ENCODE data around the gene SCAP.

The SCAP gene

DNA sequence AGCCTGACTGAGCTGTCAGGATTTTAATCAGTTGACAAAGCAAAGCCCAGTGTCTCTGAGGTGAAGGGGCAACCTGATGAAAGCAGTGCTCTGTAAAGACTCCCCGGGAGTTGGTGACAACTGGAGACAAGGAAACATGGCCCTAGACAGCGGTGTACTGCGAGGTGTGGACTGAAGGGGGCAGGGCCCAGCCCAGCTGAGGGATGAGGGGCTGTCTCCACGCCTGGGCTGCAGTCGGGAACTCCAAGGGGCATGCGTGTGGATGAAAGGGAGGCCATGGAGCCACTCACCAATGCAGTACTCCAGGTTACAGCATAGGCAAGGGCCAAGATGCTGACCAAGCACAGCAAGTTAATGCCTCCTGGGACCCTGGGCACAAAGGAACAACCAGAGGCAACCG, 45.1 kb downstream of the SCAP start:
- no peak for DNase-seq (ENCODE audit: low spot score)

- no peak for DNase-seq (ENCODE audit: low spot score)
Observed at GRCh38 chr3:47429476-47430270, 46.1 kb downstream of the SCAP start.

- no peak for DNase-seq (ENCODE audit: low spot score)
Observed at GRCh38 chr3:47428662-47429061, 47.1 kb downstream of the SCAP start.

- DNase-seq (ENCODE audit: low spot score), result no peak
Observed at GRCh38 chr3:47427866-47428265, 47.9 kb downstream of the SCAP start.

GRCh38 chr3:47425959-47426358, 49.8 kb downstream of the SCAP start:
- DNase-seq (ENCODE audit: low spot score), result no peak

- no peak for DNase-seq (ENCODE audit: low spot score)
Observed at GRCh38 chr3:47425383-47425778, 50.4 kb downstream of the SCAP start.

DNA sequence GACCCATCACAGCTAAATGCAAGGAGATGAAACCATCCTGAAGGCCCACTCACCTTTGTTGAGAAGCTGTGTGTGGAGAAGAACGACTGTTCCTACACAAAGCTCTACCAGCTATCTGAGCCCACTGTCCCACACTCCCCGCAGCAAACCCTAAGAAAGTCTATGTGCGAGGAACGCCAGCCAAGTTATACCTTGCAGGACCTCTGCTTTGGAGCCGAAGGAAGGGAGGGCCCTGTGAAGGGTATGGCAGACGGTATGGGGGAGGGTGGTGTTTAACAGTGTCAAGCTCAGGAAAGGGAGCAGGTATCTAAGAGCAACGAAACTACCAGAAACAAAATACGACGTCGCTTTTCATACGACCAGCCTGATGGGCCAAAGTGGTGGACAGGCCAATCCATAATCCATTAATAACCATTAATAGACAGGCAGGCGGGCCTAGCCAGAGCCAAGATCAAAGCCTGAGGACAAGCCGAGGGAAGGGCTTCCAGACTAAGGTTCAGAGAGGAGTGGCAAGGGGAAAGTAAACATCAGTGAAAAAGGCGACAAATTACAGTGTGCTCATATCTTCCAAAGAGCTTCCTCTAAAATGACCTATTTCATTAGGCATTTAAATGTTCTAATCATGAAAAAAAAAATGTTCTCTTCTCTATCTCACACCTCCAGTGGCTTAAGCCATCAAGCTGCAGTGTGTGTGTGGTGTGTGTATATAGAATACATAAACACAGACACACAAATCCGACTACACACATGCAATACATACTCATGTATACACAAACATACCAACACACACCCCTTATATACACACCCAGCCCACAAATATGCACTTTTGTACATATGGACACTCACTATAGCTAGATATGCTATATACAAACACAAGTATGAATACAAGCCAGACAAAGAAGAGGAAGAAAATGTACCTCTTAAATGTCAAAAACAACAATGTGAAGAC, 51.0 kb downstream of the SCAP start:
- DNase-seq (ENCODE audit: low spot score), result no peak

GRCh38 chr3:47423548-47424145, 52.1 kb downstream of the SCAP start:
- no peak for DNase-seq (ENCODE audit: low spot score)

DNA sequence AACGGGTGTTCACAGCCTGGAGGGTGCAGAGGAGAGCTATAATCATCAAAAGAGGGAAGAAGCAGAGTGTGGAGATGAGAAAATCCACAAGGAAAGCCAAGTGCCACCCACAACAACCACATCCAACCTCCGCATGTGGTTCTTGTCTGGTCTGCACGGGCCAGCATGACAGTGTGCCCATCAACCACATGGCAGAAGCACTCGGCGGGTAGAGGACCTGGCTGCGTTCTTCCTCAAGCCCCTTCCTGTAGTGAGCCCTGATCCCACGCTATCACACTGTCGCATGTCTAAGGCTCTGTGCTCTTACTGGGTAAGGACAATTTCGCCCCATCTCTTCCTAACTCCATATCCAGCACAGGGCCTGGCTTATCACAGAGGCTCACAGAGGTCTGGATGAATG, 53.0 kb downstream of the SCAP start:
- no peak for DNase-seq (ENCODE audit: low spot score)

- peak; percentile 39 for DNase-seq (ENCODE audit: low spot score)
Observed at GRCh38 chr3:47421741-47422649, 53.7 kb downstream of the SCAP start.

- peak; percentile 93 for DNase-seq (ENCODE audit: low spot score)
Observed at GRCh38 chr3:47420511-47421484, 54.9 kb downstream of the SCAP start.

- no peak for DNase-seq (ENCODE audit: low spot score)
Observed at GRCh38 chr3:47420044-47420430, 55.7 kb downstream of the SCAP start.

GRCh38 chr3:47419083-47420043, 56.4 kb downstream of the SCAP start:
- DNase-seq (ENCODE audit: low spot score), result no peak

DNA sequence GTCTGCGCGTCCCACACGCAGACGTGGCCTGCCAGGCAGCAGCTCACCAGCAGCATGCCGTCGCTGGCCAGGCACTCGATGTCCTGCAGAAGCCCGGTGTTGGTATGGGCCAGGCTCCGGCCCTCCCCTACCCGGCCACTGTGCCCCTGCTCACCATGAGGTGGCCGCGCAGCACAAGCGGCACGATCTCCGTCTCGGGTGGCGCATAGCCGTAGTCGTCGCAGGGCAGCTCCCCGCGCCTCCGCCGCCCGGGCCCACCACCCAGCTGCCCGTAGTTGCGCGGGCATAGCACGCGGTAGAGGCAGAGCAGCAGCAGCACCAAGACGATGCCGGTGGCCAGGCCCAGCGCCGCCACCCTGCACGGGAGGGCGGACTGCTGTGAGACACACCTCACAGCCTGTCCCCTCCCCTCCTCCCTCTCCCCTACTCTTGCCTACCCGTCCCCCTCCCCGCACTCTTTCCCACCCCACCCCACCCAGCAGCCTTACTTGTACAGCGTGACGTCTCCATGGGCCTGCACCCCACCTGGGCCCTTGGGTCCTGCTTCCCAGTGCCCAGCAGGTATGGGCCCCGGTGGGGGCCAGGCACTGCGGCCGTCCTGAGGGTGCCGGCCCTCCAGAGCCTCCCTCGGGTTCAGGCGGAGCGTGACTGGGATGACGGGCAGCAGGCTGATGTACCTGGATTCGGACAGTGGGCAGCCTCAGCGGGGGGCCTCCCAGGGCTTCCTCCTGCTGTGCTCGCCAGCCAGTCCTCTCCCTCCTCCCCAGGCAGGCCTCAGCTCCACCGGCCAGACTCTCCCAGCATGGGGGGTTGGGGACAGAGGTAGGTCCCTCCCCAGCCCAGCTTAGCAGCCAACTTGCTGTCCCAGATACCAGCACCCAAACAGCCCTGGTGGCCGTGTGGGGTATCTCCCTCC, 57.3 kb downstream of the SCAP start:
- no peak for DNase-seq (ENCODE audit: low spot score)

DNA sequence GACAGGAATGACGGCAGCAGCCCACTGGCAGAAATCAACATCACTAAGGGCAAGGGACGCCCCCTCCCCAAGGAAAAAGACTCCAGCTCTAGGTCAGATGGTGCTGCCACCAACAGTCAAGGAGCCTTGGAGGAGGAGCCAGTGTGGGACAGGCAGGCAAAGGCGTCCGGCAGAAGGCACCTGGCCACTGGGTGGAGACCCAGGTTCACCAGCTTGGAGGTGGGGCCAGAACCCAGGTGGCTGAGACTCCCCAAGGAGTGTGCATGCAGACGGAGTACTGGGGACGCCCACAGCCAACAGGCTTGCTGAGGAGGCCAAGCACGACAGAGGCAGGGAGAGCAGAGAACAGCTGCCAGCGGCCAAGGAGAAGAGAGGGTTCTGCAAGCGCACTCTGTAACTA, 59.7 kb downstream of the SCAP start:
- DNase-seq (ENCODE audit: low spot score), result no peak

DNA sequence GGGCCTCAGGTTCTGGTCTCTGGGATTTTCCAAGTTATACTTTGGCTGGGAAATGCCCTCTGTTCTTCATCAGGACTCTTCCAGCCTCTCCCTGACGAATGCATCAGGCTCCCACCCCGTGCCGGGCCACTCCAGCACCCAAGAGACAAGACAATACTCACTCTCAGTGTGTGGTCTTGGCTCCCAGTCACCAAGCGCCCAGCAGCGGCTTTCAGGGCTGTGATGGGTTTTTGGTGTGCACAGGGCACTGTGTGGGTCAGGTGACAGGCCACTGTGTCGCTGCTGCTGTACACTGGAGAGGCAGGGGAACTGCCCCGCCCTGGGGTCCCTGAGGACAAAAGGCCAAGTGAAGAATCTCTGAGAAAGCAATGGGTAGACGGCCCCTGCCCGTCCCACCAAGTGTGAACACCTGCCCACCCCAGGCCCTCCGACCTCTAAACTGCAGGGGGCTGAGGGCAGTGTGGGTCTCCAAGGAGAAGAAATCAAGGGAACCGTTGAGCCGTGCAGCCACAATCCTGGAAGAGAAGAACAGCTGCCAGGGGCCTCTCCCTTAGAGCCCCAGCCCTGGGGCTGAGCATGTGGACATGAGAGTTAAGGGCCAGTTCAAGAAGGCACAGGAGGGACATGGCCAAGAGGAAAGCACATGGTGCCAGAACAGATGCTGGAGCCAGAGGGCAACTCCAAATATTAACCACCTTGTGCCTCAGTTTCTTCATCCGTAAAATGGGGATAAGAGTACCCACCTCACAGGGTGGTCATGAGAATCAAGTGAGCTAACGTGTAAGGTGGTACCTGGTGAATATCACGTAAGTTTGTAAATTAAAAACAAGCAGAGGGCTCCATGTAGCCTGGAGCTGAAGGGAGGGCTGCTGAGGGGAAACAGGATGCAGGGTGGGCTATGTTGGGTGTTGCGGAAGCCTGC, 60.8 kb downstream of the SCAP start:
- no peak for DNase-seq (ENCODE audit: low spot score)

DNA sequence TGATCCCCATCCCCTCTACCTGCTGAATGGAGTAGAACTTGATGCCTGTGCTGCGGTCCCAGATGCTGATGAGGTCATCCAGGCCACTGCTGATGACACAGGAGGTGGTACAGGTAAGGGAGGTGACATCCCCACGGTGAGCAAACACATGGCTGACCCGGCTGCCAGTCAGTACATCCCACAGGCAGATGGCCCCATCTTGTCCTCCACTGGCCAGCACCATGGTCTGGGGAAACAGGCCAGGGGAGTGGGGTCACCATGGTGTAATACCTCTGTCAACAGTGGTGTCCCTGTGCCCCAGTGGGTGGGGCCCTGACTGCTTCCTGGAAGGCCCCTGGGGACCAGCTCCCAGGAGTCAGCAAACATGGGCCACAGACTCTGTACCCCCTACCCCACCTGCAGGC, 61.6 kb downstream of the SCAP start:
- DNase-seq (ENCODE audit: low spot score), result no peak

All from cerebellar cortex (tissue), 1 donor.